Measurements from ENCODE around the gene ELAC1. TPM values are rescaled to one million over a fixed set of nuclear protein-coding genes. Genes with fewer than 3 reads are reported as not detected.

Gene ELAC1
- total RNA-seq, 4 donors from 2014 or later: 1.6 to 8.9 (median 6.0) TPM

DNA sequence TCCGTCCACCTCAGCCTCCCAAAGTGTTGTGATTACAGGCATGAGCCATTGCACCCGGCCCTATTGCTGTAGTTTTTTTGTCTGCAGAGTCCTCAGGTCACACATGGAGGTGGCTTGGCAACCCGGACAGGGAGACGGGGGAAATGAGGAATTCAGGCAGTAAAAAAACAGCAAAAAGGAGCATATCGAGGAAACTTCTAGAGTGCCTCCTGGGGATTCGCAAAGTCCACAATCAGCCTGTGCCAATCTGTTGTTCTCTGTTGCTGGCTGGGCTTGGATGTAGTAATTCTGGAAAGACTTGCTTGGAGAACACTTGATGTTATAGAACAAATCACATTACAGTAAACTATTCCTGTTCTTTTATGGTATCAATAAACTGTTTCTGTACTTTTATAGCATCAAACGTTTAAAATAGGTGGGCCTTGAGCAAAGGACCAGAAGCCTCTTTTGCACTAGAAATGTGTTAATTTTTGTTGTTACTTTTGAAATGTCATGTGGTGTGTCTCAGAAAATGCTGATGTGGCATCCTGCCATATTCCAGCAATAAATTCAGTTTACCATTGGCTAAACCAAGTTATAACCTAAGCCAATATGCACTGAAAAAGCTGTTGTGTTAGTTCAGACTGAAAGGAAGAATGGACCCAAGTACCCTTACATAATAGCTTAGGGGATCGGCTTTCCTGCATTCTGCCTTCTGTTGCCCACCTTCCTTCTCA, 14.4 kb downstream of the ELAC1 start:
- WGBS, 2 donors: 83 to 85% methylated on average over 4 to 8 of the region's 8 CpGs
- H3K27me3 ChIP-seq: no peaks in the 10 kb centered on the region
- no peak for TF ChIP-seq POLR2A (IDR thresholded peaks at IDR 0.05)
- TF ChIP-seq, protein P1, sequence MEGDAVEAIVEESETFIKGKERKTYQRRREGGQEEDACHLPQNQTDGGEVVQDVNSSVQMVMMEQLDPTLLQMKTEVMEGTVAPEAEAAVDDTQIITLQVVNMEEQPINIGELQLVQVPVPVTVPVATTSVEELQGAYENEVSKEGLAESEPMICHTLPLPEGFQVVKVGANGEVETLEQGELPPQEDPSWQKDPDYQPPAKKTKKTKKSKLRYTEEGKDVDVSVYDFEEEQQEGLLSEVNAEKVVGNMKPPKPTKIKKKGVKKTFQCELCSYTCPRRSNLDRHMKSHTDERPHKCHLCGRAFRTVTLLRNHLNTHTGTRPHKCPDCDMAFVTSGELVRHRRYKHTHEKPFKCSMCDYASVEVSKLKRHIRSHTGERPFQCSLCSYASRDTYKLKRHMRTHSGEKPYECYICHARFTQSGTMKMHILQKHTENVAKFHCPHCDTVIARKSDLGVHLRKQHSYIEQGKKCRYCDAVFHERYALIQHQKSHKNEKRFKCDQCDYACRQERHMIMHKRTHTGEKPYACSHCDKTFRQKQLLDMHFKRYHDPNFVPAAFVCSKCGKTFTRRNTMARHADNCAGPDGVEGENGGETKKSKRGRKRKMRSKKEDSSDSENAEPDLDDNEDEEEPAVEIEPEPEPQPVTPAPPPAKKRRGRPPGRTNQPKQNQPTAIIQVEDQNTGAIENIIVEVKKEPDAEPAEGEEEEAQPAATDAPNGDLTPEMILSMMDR (IDR thresholded peaks at IDR 0.05): no peak
- no peak overlapping the region for H3K4me3 ChIP-seq
- DNase-seq: no peak
- H3K9me3 ChIP-seq: peaks cover 0 to 6% (median 0%) of the 10 kb centered on the region in 3 donors
- no peak overlapping the region for H3K27ac ChIP-seq
- peaks cover 0 to 67% (median 6%) of the 10 kb centered on the region in 3 donors for H3K36me3 ChIP-seq
- peaks cover 0 to 22% (median 10%) of the 10 kb centered on the region in 3 donors for H3K4me1 ChIP-seq
- intact Hi-C loops (cut with DNase I): no loop called here

DNA sequence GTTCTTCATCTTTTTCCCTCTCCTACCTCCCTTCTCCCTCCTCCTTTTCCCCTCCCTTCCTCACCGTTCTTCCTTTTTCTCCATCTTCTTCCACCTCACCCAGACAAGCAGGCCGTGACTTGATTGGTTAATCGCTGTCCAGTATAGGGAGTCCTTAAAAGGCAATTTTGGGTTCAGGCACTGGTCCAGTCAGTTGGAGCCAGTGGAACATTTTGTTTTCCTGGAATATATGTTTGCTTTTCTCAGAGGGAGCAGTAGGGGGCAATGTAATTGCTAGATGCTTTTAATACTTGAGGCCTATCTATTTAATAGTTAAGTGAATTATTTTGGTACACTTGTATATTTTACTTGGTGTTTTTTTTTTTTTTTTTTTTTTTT, 15.0 kb downstream of the ELAC1 start:
- DNase-seq: no peak
- H3K4me3 ChIP-seq: no peak overlapping the region
- no peak overlapping the region for H3K27ac ChIP-seq
- intact Hi-C loops (cut with DNase I): no loop called here
- WGBS, 2 donors: 84 to 92% methylated on average over 3 of the region's 3 CpGs
- no peaks in the 10 kb centered on the region for H3K27me3 ChIP-seq
- no peak for TF ChIP-seq POLR2A (IDR thresholded peaks at IDR 0.05)
- TF ChIP-seq, protein P1 (IDR thresholded peaks at IDR 0.05): no peak
- H3K9me3 ChIP-seq: peaks cover 0 to under 1% (median 0%) of the 10 kb centered on the region in 3 donors
- H3K36me3 ChIP-seq: peaks cover 0 to 67% (median under 1%) of the 10 kb centered on the region in 3 donors
- H3K4me1 ChIP-seq: peaks cover 0 to 22% (median 12%) of the 10 kb centered on the region in 3 donors

DNA sequence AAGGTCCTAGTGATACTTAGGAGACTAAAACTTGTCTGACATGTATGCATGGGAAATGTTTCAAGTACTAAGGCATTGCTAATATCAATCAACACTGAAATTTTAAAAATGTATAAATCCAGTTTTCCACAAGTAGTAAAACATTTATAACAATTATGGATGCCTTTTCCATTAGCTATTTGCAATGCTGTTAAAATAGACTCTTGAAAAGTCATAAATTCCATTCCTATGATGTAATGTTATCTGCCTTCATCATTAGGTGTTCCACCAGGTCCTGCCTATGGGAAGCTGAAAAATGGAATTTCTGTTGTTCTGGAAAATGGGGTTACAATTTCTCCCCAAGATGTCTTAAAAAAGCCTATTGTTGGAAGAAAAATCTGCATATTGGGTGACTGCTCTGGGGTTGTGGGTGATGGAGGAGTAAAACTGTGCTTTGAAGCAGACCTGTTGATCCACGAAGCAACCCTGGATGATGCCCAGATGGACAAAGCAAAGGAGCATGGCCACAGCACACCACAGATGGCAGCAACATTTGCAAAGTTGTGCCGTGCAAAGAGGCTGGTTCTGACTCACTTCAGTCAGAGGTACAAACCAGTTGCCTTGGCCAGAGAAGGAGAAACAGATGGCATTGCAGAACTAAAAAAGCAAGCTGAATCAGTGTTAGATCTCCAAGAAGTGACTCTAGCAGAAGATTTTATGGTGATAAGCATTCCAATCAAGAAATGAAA, 18.7 kb downstream of the ELAC1 start:
- DNase-seq: no peak
- intact Hi-C loops (cut with DNase I): no loop called here
- 56 to 85% methylated on average over 2 of the region's 2 CpGs for WGBS, 2 donors
- no peak overlapping the region for H3K4me3 ChIP-seq
- no peaks in the 10 kb centered on the region for H3K9me3 ChIP-seq
- H3K27me3 ChIP-seq: no peaks in the 10 kb centered on the region
- peaks cover 0 to 44% (median 0%) of the 10 kb centered on the region in 3 donors for H3K36me3 ChIP-seq
- H3K27ac ChIP-seq: no peak overlapping the region
- peaks cover 0 to 22% (median 12%) of the 10 kb centered on the region in 3 donors for H3K4me1 ChIP-seq
- TF ChIP-seq, protein P1 (IDR thresholded peaks at IDR 0.05): no peak
- TF ChIP-seq POLR2A (IDR thresholded peaks at IDR 0.05): no peak

DNA sequence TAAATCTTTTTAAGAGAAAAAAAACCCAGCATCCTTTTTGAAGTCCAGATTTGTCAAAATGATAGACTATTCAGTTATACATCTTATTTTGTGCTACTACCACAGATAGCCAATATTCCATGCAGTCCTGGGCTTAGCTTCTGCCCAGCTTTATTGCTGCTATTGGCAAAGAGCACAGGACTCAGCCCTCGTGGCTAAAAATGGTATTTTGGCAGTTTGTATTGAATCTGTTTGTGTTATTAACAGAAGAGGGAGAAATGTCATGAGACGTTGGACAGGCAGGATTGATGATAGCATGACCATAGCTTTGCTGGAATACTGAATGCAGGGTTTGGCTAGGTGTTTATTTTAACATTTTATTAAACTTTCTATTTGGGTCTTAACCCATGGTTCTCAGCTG, 19.4 kb downstream of the ELAC1 start:
- Histone ChIP-seq H3K9me3 (no peaks in the 10 kb centered on the region), H3K27me3 (no peaks in the 10 kb centered on the region), H3K36me3 (peaks cover 0 to 44% (median 0%) of the 10 kb centered on the region in 3 donors), H3K27ac (no peak overlapping the region), H3K4me1 (peaks cover 0 to 17% (median 12%) of the 10 kb centered on the region in 3 donors), H3K4me3 (no peak overlapping the region)
- 44 to 58% methylated on average over 2 of the region's 2 CpGs for WGBS, 2 donors
- no peak for DNase-seq
- TF ChIP-seq, protein P1 (IDR thresholded peaks at IDR 0.05): no peak
- TF ChIP-seq POLR2A (IDR thresholded peaks at IDR 0.05): no peak
- intact Hi-C loops (cut with DNase I): no loop called here

DNA sequence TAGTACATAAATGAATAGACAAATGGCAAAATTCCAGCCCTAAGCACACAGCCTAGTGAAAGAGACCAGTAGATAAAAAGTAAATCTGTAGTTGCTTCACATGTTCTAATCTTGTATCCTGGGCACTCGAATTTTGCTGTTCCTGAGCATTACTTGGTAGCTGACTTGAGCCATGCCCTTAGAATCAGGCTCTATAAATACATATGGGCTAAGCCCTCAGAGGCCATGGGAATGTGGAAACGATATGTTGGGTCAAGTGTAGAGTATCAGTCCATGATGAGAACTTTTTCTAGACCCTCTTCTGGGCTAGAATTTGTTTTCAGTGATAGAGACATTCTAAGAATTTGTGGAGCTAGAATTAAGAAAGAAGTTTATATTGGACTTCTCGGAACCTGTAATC, 21.9 kb downstream of the ELAC1 start:
- H3K9me3 ChIP-seq: no peaks in the 10 kb centered on the region
- TF ChIP-seq, protein P1 (IDR thresholded peaks at IDR 0.05): no peak
- no peak for TF ChIP-seq POLR2A (IDR thresholded peaks at IDR 0.05)
- intact Hi-C loops (cut with DNase I): no loop called here
- DNase-seq: no peak
- peaks cover 0 to 35% (median 0%) of the 10 kb centered on the region in 3 donors for H3K36me3 ChIP-seq
- WGBS, 2 donors: 89 to 90% methylated on average over 3 of the region's 3 CpGs
- no peak overlapping the region for H3K4me3 ChIP-seq
- H3K27me3 ChIP-seq: no peaks in the 10 kb centered on the region
- peaks cover 0 to 11% (median 8%) of the 10 kb centered on the region in 3 donors for H3K4me1 ChIP-seq
- no peak overlapping the region for H3K27ac ChIP-seq

Measured in esophagus squamous epithelium (tissue), 5 donors.